Glomerular visceral epithelial cell (primary cell): Measurements from ENCODE around the gene UBA6.
A peak's percentile ranks its signal among the peaks of the same experiment; 100 is the strongest.
"Not testable (repeated sequence)": the region's sequence is repeated elsewhere in the genome, so short reads cannot be mapped to it uniquely, and the experiment has no call there.

ENCODE experiments used
- DNase-seq: peaks from one replicate; pipeline ENCODE4 v3.0.0-alpha.2; 2016; ENCODE audit errors: extremely low spot score

Gene UBA6

DNA sequence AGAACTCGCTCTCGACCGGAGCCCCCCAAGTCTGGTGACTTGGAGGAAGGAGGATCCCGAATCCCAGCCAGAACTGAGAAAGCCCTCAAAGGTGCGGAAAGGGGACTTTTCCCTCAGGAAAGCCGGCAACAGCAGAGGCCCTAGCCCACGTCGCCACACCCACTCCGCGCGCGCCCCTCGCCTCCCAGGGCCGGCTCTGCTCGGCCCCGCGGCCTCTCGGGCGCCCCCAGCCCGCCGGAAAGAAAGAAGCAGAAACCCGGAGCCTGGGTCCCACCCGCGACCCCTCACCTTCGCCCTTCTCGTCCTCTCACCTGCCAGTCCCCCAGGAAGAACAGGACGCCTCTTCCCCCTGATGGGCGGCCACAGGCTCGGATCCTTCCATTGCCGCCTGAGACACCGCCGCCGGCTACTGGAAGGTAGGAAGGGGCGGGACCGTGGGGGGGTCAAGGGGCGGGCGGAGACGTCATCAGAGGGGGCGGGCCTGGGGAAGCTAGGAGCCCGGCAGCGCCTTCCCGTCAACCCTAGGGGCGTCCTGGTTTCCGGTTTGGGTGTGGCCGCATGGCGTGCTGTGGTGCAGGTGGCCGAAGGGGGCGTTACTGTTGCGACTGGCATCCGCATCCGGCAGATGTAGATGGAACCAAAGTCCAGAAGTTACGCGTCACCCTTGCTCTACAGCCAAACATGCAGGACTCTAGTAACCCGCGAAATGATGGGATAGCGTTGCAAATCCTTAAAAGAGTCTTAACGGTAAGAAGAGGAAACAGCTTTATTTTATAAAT is at the start of gene UBA6:
UBA6 (minus strand) TSS at position 418 of the 779 bp plus-strand sequence; CDS start at position 382, 36 bp downstream.
- DNase-seq, result peak; percentile 98

GRCh38 chr4:67750691-67751090 is 49.7 kb upstream of the UBA6 start:
- no peak for DNase-seq

GRCh38 chr4:67749286-67749685 is 48.3 kb upstream of the UBA6 start:
- no peak for DNase-seq

DNA sequence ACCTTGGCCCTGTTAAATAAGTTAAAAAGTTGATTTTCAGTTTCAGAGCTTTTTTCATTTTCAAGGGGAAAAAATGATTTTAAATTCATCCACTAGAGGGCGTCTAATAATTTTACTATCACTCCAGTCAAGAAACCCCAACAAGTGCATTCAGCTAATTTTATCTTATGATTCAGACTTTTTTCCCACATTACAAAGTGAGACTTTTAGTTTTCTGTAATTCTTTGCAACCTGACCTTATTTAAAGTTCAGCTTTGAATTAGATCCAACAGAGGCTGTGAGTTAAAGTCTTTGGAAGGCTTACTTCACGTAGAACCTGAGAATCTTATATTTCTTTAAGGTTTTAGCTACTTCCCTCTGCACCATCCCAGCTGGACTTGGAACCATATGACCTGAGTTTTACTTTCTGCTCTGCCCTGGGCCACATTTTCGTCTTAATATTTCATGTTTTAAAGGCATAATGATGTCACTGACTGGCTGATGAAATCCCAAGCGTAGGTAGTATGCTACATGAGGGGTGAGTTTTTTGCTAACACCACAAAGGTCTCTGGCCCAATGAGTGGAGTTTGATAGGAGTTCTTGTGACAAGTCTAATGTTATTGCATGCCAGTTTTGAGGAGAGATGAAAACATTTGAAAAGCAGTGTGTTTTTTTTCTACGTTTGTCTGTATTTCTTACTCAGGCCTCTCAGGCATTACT is 46.0 kb upstream of the UBA6 start:
- peak; percentile 45 for DNase-seq

GRCh38 chr4:67744561-67745283 is 43.8 kb upstream of the UBA6 start:
- no peak for DNase-seq

GRCh38 chr4:67743194-67743593 is 42.2 kb upstream of the UBA6 start:
- no peak for DNase-seq

DNA sequence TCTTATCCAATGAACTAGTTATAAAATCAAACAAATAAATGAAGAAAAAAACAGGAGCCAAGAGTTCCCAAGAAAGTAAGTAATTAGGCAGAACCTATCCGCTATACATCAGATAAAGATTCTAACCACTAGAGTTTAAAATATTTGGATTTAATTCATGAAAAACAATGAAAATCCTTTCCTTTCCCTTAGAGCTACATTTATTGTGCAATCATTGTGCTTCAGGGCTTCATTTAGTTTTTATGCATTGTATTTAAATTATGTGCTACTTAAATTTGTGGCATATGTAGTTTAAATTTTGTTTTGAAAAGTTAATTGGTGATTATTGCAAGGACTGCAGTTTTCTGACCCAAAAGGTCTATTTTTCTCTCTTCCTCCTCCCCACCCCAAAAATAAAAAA is 35.3 kb upstream of the UBA6 start:
- DNase-seq, result no peak

- DNase-seq, result no peak
These were observed 34.4 kb upstream of the UBA6 start for GRCh38 chr4:67735325-67735724.

- not testable (repeated sequence) for DNase-seq
These were observed 29.6 kb upstream of the UBA6 start for GRCh38 chr4:67730511-67730910.

DNA sequence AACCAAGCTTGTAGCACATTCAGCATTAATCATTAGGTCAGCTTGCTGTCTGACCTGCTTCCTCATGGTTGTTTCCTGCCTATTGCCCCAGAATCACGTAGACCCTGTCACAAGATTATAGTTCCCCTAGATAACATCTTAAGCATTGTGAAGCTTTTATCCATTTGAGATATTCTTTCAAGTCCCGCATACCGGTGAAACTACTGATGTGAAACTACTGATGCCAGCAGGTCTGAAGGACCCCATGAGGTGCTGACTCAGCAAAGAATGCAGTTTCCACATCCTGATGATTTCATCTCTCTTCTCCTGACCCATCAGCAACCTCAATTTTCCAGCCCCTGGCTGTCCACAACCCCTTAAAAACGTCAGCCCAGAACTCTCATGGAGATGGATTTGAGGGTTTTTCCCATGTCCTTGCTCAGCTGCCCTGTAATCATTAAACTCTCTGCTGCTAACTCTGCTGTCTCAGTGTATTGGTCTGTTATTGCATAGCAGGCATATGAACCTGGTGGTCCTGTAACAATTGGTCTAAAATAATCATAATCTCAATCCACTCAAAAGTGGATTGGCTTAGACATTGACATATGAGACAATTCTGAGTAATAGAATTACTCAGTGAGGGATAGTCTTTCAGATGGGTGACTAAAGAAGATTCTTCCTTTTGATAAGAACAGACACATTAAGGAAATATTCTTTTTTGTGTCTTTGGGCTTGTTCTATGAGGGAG is 26.3 kb upstream of the UBA6 start:
- DNase-seq, result peak; percentile 79

DNA sequence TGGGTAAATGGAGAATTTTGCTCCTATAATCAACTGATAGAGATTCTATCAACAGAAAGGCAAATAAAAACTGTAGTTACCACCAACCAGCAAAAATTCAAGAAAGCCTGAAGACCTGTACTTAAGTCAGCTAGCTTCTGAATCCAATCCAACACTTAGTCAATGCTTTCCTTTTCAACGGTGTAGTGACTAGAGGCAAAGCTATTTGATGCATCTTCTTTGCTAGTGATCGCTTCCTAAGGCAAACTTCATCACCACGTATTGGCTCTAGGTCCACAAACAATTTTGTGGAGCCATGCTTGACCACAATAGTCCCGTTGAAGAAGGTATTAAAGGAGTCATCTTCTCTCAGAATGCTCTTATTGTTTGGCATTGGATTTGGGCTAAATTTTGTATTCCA is 25.0 kb upstream of the UBA6 start:
- DNase-seq, result no peak

DNA sequence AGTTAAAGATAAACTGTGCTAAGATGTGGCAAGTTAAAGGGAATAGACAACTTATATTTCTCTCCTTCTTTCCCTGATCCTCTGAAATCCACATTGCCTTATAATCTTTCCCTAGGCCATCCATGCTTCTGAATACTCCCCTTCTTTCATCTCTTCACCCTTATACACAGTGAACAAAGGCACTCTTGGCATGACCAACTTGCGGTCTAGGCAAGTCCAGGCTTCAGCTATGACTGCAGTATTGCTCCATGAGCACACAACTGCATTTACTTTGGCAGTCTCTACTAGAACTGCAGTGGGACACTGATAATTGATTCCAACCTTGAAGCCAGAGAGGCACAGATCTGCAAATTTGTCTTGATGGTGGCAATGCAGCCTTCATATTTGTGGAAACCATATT is 24.2 kb upstream of the UBA6 start:
- no peak for DNase-seq

DNA sequence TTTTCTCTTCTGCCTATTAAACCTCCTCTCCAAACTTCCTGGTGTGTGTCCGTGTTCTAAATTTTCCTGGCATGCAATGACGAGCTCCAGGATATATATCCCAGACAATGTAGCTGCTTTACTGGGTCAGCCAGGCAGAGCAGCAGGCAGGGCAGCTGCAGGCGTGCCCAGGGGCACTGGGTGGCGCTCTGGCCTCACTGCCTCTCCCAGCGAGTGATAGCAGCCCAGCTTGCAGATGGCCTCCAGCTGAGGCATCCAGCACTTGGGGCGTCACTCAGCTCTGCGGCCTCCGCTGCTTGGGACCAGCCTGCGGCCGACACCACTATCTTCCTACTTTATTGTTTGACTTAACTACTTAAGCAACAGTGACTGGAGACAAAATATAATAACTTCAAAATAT is 23.0 kb upstream of the UBA6 start:
- DNase-seq, result no peak

GRCh38 chr4:67723341-67723740 is 22.4 kb upstream of the UBA6 start:
- no peak for DNase-seq

GRCh38 chr4:67721770-67722597 is 21.0 kb upstream of the UBA6 start:
- peak; percentile 69 for DNase-seq

DNA sequence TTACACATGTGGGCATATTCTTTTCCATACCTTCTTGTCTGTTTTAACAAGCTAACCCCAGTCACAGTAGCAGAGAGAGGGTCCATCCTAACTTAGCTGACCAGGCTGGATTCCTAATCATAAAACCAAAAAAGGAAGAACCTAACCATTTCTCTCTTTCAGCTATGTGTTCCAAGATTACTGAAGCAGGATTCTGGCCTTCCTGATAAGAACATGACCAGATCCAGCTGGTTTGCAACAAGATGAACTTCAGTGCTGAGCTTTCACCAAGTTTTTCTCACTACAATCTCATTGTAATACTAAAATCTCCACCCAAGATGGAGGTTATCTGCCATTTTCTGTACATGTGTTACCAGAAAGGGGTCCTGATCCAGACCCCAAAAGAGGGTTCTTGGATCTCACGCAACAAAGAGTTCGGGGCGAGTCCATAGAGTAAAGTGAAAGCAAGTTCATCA is 20.4 kb upstream of the UBA6 start:
- no peak for DNase-seq

- no peak for DNase-seq
These were observed 19.1 kb upstream of the UBA6 start for GRCh38 chr4:67719953-67720617.

GRCh38 chr4:67718848-67719247 is 17.9 kb upstream of the UBA6 start:
- DNase-seq, result no peak

- no peak for DNase-seq
These were observed 16.6 kb upstream of the UBA6 start for GRCh38 chr4:67717586-67717985.

- no peak for DNase-seq
These were observed 14.0 kb upstream of the UBA6 start for GRCh38 chr4:67714955-67715354.

DNA sequence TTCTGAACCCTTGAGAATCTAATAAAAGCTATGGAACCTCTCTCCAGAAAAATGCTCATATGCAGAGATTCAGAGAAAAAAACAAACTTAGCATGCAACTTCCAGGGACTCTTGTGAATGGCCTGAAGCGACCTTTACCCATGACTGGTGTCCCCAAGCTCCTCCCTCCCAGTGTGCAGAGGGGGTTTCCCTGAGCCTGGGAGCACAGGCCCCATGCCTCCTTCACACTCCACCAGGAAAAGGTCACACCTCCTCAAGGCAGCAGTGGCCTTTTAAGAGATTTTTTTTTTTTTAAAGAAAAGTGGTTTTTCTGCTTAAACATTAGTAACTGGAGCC is 13.3 kb upstream of the UBA6 start:
- DNase-seq, result peak; percentile 61
